Endothelial cell of umbilical vein (primary cell): Measurements from ENCODE around the gene MEGF11.

Experiments
- EZH2 ChIP-seq: IDR thresholded peaks from 2 replicates; pipeline ENCODE4 v1.6.1; 2012; ENCODE audit warnings: borderline replicate concordance, low read depth, mild to moderate bottlenecking, moderate library complexity, low read length, inconsistent platforms; ENCODE audit not compliant: severe bottlenecking
- MYC ChIP-seq: IDR thresholded peaks from one replicate; pipeline ENCODE4 v1.6.1; 2011; ENCODE audit warnings: mild to moderate bottlenecking, low read depth, low read length
- POLR2A ChIP-seq: IDR thresholded peaks from 2 replicates; pipeline ENCODE4 v1.6.1; 2012; ENCODE audit warnings: low read depth, mild to moderate bottlenecking, control low read depth, low read length
- POLR2AphosphoS5 ChIP-seq: IDR thresholded peaks from 2 replicates; pipeline ENCODE4 v1.6.1; 2012; ENCODE audit warnings: low read depth, mild to moderate bottlenecking, control low read depth, low read length, moderate library complexity; ENCODE audit not compliant: insufficient read depth
- TF ChIP-seq, protein P1 (sequence below), 2 donors: IDR thresholded peaks; 1 replicate in 1 of 2; 2 replicates in 1 of 2; pipeline ENCODE4 v1.5.1; 2011; ENCODE audit warnings: low read length in 2 of 2, mild to moderate bottlenecking in 2 of 2, moderate library complexity in 2 of 2, control low read depth in 1 of 2, inconsistent platforms in 1 of 2, low read depth in 1 of 2; ENCODE audit not compliant: insufficient read depth in 1 of 2; ENCODE audit errors: extremely low read depth in 1 of 2
- TF ChIP-seq, protein P2 (sequence below): IDR thresholded peaks from 2 replicates; pipeline ENCODE4 v1.6.1; 2011; ENCODE audit not compliant: insufficient read depth, insufficient read length

DNA sequence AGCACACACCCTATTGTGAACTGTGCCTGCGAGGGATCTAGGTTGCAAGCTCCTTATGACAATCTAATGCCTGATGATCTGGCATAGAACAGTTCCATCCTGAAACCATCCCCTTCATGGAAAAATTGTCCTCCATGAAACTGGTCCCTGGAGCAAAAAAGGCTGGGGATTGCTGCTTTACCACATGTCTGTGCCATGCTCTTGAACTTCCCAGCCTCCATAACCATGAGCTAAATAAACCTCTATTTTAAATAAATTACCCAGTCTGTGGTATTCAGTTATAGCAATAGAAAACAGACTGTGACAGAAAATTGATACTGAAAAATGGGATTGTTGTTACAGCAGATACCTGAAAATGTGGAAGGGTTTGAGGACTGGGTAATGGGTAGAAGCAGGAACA lies 221.5 kb downstream of the MEGF11 start:
- TF ChIP-seq, protein P1, sequence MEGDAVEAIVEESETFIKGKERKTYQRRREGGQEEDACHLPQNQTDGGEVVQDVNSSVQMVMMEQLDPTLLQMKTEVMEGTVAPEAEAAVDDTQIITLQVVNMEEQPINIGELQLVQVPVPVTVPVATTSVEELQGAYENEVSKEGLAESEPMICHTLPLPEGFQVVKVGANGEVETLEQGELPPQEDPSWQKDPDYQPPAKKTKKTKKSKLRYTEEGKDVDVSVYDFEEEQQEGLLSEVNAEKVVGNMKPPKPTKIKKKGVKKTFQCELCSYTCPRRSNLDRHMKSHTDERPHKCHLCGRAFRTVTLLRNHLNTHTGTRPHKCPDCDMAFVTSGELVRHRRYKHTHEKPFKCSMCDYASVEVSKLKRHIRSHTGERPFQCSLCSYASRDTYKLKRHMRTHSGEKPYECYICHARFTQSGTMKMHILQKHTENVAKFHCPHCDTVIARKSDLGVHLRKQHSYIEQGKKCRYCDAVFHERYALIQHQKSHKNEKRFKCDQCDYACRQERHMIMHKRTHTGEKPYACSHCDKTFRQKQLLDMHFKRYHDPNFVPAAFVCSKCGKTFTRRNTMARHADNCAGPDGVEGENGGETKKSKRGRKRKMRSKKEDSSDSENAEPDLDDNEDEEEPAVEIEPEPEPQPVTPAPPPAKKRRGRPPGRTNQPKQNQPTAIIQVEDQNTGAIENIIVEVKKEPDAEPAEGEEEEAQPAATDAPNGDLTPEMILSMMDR (IDR thresholded peaks at IDR 0.05; ENCODE audit: extremely low read depth in 1 of 2, insufficient read depth in 1 of 2, low read depth in 1 of 2, low read length in 2 of 2) = no peak
- no peak for TF ChIP-seq MYC
- TF ChIP-seq POLR2AphosphoS5 = no peak
- TF ChIP-seq EZH2 = no peak
- no peak for TF ChIP-seq POLR2A
- TF ChIP-seq, protein P2, sequence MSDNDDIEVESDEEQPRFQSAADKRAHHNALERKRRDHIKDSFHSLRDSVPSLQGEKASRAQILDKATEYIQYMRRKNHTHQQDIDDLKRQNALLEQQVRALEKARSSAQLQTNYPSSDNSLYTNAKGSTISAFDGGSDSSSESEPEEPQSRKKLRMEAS = no peak
